ENCODE measurements around the gene SYCP3. TPM values are rescaled to one million over a fixed set of nuclear protein-coding genes. Genes with fewer than 3 reads are reported as not detected.

The SYCP3 gene
- total and polyA plus RNA-seq, 2 of the 13 experiments (the other 11 are each of a cell fraction or from before 2014, with no cell fraction given): not detected

DNA sequence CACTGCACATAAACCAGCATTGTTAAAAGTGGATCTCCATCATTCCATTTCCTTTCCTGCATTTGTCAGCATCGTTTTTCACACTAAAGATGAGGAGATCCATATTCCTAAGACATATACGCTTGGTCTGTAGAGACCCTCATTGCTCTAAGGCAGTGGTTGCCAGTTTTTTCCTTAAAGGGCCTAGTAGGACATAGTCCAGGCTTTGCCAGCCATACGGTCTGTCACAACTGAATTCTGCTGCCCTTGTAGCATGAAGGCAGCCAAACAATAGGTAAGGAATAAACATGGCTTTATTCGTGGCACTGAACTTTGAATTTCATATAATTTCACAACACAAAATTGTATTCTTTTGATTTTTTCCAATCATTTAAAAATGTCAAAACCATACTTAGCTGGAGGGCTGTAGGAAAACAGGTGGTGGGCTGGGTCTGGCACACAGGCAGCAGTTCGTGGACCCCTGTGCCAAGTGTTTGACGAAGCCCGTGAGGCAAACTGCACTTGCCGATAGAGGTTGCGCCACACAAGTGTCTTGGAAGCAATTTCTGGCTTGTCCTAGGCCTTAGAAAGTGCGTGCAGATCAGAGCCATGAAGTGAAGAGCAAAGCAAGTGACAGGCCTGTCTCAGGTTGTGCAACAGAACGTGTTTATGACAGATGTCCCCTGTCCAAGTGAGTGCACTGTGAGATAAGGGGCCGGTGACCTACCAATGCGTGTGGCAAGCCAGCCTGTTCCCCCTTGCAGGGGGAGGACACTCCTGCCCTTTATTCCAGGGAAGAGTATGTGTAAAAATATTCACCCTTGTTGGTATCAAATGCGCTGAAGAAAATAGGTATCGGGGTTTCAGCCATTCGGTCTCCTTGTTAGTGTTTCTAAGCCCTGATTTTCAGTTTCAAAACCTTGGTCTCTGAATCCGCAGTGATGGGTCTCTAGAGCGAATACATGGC lies 42.7 kb downstream of the SYCP3 start (continued):
- TF ChIP-seq ZBTB38 (CRISPR knock-in tag; IDR thresholded peaks at IDR 0.05): 0 out of 2 replicates have a peak, but pooled peaks have one; percentile 14
- TF ChIP-seq, protein P1, sequence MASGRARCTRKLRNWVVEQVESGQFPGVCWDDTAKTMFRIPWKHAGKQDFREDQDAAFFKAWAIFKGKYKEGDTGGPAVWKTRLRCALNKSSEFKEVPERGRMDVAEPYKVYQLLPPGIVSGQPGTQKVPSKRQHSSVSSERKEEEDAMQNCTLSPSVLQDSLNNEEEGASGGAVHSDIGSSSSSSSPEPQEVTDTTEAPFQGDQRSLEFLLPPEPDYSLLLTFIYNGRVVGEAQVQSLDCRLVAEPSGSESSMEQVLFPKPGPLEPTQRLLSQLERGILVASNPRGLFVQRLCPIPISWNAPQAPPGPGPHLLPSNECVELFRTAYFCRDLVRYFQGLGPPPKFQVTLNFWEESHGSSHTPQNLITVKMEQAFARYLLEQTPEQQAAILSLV (CRISPR knock-in tag; IDR thresholded peaks at IDR 0.05; ENCODE audit: borderline replicate concordance): no peak
- TF ChIP-seq, protein P2, sequence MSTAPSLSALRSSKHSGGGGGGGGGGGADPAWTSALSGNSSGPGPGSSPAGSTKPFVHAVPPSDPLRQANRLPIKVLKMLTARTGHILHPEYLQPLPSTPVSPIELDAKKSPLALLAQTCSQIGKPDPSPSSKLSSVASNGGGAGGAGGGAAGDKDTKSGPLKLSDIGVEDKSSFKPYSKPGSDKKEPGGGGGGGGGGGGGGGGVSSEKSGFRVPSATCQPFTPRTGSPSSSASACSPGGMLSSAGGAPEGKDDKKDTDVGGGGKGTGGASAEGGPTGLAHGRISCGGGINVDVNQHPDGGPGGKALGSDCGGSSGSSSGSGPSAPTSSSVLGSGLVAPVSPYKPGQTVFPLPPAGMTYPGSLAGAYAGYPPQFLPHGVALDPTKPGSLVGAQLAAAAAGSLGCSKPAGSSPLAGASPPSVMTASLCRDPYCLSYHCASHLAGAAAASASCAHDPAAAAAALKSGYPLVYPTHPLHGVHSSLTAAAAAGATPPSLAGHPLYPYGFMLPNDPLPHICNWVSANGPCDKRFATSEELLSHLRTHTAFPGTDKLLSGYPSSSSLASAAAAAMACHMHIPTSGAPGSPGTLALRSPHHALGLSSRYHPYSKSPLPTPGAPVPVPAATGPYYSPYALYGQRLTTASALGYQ (CRISPR knock-in tag; IDR thresholded peaks at IDR 0.05): 0 out of 2 replicates have a peak, but pooled peaks have one; percentile 5
- TF ChIP-seq KDM4B (CRISPR knock-in tag; IDR thresholded peaks at IDR 0.05): 0 out of 2 replicates have a peak, but pooled peaks have one; percentile 63
- no peak for TF ChIP-seq TBX3 (IDR thresholded peaks at IDR 0.05; ENCODE audit: borderline replicate concordance)
- no peak for TF ChIP-seq ZZZ3 (CRISPR knock-in tag; IDR thresholded peaks at IDR 0.05; ENCODE audit: borderline replicate concordance)
- TF ChIP-seq, protein P3, sequence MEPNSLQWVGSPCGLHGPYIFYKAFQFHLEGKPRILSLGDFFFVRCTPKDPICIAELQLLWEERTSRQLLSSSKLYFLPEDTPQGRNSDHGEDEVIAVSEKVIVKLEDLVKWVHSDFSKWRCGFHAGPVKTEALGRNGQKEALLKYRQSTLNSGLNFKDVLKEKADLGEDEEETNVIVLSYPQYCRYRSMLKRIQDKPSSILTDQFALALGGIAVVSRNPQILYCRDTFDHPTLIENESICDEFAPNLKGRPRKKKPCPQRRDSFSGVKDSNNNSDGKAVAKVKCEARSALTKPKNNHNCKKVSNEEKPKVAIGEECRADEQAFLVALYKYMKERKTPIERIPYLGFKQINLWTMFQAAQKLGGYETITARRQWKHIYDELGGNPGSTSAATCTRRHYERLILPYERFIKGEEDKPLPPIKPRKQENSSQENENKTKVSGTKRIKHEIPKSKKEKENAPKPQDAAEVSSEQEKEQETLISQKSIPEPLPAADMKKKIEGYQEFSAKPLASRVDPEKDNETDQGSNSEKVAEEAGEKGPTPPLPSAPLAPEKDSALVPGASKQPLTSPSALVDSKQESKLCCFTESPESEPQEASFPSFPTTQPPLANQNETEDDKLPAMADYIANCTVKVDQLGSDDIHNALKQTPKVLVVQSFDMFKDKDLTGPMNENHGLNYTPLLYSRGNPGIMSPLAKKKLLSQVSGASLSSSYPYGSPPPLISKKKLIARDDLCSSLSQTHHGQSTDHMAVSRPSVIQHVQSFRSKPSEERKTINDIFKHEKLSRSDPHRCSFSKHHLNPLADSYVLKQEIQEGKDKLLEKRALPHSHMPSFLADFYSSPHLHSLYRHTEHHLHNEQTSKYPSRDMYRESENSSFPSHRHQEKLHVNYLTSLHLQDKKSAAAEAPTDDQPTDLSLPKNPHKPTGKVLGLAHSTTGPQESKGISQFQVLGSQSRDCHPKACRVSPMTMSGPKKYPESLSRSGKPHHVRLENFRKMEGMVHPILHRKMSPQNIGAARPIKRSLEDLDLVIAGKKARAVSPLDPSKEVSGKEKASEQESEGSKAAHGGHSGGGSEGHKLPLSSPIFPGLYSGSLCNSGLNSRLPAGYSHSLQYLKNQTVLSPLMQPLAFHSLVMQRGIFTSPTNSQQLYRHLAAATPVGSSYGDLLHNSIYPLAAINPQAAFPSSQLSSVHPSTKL (CRISPR knock-in tag; IDR thresholded peaks at IDR 0.05): peak; percentile 73
- no peak for TF ChIP-seq ZNF720 (CRISPR knock-in tag; IDR thresholded peaks at IDR 0.05)
- no peak for TF ChIP-seq GTF3A (CRISPR knock-in tag; conservative IDR thresholded peaks at IDR 0.05)
- TF ChIP-seq, protein P4, sequence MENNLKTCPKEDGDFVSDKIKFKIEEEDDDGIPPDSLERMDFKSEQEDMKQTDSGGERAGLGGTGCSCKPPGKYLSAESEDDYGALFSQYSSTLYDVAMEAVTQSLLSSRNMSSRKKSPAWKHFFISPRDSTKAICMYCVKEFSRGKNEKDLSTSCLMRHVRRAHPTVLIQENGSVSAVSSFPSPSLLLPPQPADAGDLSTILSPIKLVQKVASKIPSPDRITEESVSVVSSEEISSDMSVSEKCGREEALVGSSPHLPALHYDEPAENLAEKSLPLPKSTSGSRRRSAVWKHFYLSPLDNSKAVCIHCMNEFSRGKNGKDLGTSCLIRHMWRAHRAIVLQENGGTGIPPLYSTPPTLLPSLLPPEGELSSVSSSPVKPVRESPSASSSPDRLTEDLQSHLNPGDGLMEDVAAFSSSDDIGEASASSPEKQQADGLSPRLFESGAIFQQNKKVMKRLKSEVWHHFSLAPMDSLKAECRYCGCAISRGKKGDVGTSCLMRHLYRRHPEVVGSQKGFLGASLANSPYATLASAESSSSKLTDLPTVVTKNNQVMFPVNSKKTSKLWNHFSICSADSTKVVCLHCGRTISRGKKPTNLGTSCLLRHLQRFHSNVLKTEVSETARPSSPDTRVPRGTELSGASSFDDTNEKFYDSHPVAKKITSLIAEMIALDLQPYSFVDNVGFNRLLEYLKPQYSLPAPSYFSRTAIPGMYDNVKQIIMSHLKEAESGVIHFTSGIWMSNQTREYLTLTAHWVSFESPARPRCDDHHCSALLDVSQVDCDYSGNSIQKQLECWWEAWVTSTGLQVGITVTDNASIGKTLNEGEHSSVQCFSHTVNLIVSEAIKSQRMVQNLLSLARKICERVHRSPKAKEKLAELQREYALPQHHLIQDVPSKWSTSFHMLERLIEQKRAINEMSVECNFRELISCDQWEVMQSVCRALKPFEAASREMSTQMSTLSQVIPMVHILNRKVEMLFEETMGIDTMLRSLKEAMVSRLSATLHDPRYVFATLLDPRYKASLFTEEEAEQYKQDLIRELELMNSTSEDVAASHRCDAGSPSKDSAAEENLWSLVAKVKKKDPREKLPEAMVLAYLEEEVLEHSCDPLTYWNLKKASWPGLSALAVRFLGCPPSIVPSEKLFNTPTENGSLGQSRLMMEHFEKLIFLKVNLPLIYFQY (CRISPR knock-in tag; IDR thresholded peaks at IDR 0.05; ENCODE audit: borderline replicate concordance): no peak
- TF ChIP-seq ZNF160 (CRISPR knock-in tag; IDR thresholded peaks at IDR 0.05): no peak
- TF ChIP-seq ZNF781 (CRISPR knock-in tag; IDR thresholded peaks at IDR 0.05; ENCODE audit: borderline replicate concordance, not compliant biosample characterization): peak; percentile 71
- TF ChIP-seq, protein P5, sequence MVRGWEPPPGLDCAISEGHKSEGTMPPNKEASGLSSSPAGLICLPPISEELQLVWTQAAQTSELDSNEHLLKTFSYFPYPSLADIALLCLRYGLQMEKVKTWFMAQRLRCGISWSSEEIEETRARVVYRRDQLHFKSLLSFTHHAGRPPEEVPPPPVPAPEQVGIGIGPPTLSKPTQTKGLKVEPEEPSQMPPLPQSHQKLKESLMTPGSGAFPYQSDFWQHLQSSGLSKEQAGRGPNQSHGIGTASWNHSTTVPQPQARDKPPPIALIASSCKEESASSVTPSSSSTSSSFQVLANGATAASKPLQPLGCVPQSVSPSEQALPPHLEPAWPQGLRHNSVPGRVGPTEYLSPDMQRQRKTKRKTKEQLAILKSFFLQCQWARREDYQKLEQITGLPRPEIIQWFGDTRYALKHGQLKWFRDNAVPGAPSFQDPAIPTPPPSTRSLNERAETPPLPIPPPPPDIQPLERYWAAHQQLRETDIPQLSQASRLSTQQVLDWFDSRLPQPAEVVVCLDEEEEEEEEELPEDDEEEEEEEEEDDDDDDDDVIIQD (CRISPR knock-in tag; IDR thresholded peaks at IDR 0.05; ENCODE audit: low read depth): no peak
- no peak for TF ChIP-seq TP53 (CRISPR knock-in tag; conservative IDR thresholded peaks at IDR 0.05)
- peak; percentile 86 for TF ChIP-seq GATAD2A (CRISPR knock-in tag; IDR thresholded peaks at IDR 0.05)
